ENCODE results near the gene PRAMEF2.
"Not testable (repeated sequence)": the region's sequence is repeated elsewhere in the genome, so short reads cannot be mapped to it uniquely, and the experiment has no call there.

The PRAMEF2 gene

GRCh38 chr1:12856786-12857185, at the start of gene PRAMEF2:
Gene PRAMEF2, plus strand, starts transcription at chr1:12857086. Its CDS starts 1,924 bp downstream, at chr1:12859010.
- in situ Hi-C loops (cut with HindIII; ENCODE audit: low pct_unique_long_range_greater_than_20kb, low sequenced_read_pairs); DNase-seq (ENCODE audit: low read depth in 1 of 2, low spot score in 1 of 2): not testable (repeated sequence)

DNA sequence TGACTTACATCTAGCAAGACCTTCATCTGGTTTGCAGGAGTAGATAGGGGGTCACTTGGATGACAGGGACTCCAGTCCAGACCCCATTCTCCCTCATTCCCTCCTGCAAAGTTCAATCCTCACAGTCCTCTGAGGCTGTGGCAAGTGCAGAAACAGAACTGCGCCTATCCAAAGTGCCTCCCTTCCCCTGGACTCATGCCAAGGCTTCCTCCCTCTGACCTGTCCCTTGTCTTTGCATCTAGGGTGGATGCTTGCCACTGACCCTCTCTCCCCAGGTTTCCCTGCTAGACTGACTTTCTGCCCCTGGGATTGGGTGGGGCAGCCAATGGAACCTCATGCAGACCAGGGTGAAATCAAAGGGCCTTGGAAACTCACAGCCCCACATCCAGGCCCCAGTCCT, 47.0 kb upstream of the PRAMEF2 start:
- no peak for DNase-seq (ENCODE audit: low read depth in 1 of 2, low spot score in 1 of 2)
- TF ChIP-seq JUND (IDR thresholded peaks at IDR 0.05; ENCODE audit: low read depth), result no peak
- in situ Hi-C loops (cut with HindIII; ENCODE audit: low pct_unique_long_range_greater_than_20kb, low sequenced_read_pairs), result no loop called here

DNA sequence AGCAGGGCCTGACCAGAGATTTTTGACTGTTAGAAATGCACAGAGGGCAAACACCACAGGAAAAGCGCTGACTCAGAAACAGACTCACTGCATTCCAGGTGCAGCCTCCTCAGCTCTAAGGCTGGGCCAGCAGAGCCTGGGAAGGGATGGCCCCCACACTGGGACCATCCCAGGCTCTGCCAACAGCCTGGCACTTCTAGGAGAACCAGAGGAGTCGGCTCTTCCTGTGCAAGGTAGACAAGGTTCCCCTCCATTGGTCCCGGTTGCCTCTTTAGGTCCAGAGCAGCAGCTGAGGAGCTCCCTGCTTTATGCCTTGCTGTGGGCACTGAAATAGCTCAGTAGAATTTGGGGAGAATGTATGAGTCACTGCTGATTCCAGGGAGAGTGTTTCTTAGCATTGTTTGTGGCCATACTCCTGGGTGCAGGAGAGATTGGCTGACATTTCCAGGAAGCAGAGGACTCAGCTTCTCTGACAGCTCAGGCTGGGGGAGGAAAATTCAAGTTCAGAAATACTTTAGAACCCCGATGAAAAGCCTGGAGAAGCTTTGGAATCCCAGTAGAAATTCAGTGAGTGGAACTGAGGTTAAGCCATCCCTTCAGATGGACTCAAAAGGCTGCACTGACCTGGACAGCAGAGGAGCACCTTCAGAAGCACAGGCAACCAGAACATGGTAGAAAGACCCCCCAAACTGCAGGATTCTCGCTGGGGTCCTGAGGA, 46.0 kb upstream of the PRAMEF2 start:
- no peak for DNase-seq (ENCODE audit: low read depth in 1 of 2, low spot score in 1 of 2)
- no peak for TF ChIP-seq JUND (IDR thresholded peaks at IDR 0.05; ENCODE audit: low read depth)
- in situ Hi-C loops (cut with HindIII; ENCODE audit: low pct_unique_long_range_greater_than_20kb, low sequenced_read_pairs), result no loop called here

DNA sequence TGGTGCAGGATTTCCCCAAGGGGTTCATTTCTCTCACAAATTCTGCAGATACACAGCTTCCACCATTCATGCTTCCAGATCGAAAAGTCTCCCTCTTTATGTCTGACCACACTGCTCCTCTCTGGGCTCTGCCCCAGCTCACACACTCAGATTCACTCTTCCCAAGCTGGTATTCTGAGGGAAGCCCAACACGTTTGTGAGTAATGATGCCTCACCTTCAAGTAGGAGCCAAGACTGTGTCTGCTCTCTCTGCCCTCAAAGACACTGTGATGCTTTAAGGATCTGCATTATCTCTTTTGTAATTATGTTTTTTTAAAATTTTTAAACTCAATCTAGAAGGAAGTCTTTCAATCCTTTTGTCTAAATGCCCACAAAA, 45.5 kb upstream of the PRAMEF2 start:
- in situ Hi-C loops (cut with HindIII; ENCODE audit: low pct_unique_long_range_greater_than_20kb, low sequenced_read_pairs), result no loop called here
- no peak for DNase-seq (ENCODE audit: low read depth in 1 of 2, low spot score in 1 of 2)
- no peak for TF ChIP-seq JUND (IDR thresholded peaks at IDR 0.05; ENCODE audit: low read depth)

DNA sequence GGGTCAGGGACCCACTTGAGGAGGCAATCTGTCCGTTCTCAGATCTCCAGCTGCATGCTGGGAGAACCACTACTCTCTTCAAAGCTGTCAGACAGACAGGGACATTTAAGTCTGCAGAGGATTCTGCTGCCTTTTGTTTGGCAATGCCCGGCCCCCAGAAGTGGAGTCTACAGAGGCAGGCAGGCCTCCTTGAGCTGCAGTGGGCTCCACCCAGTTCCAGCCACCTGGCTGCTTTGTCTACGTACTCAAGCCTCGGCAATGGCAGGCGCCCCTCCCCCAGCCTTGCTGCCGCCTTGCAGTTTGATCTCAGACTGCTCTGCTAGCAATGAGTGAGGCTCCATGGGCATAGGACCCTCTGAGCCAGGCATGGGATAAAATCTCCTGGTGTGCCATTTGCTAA, 37.8 kb upstream of the PRAMEF2 start:
- in situ Hi-C loops (cut with HindIII; ENCODE audit: low pct_unique_long_range_greater_than_20kb, low sequenced_read_pairs), result not testable (repeated sequence)

DNA sequence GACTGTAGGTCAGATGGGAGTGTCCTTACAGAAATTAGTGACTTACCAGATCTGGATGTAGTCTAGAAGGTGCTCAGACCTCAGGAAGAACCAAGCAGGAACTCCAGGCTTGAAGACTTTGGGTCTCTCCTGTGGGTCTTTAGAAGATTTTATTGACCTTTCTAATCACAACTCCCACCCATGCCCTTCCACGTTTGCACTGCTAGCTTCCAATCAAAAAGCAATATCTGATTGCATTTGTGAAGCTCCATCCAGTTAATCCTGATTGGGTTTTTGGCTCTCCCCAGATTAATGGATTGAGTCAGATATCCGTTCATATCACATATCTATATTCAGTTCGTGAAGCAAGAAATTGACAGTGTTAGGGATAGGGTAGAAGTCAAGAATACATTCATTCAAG, 25.6 kb upstream of the PRAMEF2 start, which contains the start of gene PRAMEF11:
PRAMEF11 (minus strand) TSS at position 101 of the 400 bp plus-strand sequence. CDS start 2,621 bp downstream, outside the sequence.
- DNase-seq (ENCODE audit: low read depth in 1 of 2, low spot score in 1 of 2); in situ Hi-C loops (cut with HindIII; ENCODE audit: low pct_unique_long_range_greater_than_20kb, low sequenced_read_pairs): not testable (repeated sequence)

More for the DNA sequence above, 37.8 kb upstream of the PRAMEF2 start:
- DNase-seq (ENCODE audit: low read depth in 1 of 2, low spot score in 1 of 2), result not testable (repeated sequence)

DNA sequence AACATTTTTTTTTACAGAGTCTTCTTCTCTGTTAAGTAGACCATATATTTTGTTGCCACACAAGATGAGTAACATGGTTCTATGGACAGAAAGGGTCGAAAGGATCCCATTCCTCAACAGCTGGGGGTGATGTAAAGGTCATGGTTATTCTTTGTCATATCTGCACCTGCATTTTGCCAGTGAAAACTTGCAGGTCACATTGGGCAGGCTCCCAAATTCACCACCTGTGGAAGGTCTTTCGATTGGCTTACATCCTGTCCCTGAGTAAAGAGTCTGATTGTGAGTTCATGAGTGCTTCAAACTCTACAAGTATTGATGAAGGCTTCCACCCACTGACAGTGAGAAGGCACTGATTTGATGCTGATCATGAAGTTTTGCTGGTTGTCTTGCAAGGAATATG, 23.6 kb upstream of the PRAMEF2 start:
- DNase-seq (ENCODE audit: low read depth in 1 of 2, low spot score in 1 of 2); in situ Hi-C loops (cut with HindIII; ENCODE audit: low pct_unique_long_range_greater_than_20kb, low sequenced_read_pairs): not testable (repeated sequence)

DNA sequence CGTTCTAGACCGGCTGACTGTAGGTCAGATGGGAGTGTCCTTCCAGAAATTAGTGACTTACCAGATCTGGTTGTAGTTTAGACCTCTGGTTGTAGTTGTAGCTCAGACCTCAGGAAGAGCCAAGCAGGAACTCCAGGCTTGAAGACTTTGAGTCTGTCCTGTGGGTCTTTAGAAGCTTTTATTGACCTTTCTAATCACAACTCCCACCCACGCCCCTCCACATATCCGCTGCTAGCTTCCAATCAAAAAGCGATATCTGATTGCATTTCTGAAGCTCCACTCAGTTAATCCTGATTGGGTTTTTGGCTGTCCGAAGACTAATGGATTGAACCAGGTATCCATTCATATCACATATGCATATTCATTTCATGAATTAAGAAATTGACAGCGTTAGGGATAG, 8.3 kb upstream of the PRAMEF2 start, which contains the start of gene HNRNPCL1:
HNRNPCL1 (minus strand) TSS at position 101 of the 400 bp plus-strand sequence. CDS start 431 bp downstream, outside the sequence.
- in situ Hi-C loops (cut with HindIII; ENCODE audit: low pct_unique_long_range_greater_than_20kb, low sequenced_read_pairs); DNase-seq (ENCODE audit: low read depth in 1 of 2, low spot score in 1 of 2): not testable (repeated sequence)

DNA sequence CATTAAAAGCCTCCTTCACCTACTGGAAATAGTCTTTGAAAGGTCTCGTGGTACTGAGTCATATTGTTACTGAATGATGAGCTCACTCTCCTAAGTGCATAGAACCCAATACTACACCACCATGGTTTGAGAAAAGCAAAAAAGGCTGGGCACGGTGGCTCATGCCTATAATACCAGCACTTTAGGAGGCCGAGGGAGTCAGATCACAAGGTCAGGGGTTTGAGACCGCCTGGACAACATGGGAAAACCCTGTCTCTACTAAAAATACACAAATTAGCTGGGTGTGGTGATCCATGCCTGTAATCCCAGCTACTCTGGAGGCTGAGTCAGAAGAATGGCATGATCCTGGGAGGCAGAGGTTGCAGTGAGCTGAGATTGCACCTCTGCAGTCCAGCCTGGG, 5.1 kb upstream of the PRAMEF2 start:
- TF ChIP-seq JUND (IDR thresholded peaks at IDR 0.05; ENCODE audit: low read depth), result no peak

GRCh38 chr1:12863131-12863880, 6.4 kb downstream of the PRAMEF2 start:
- in situ Hi-C loops (cut with HindIII; ENCODE audit: low pct_unique_long_range_greater_than_20kb, low sequenced_read_pairs); DNase-seq (ENCODE audit: low read depth in 1 of 2, low spot score in 1 of 2): not testable (repeated sequence)

More for the DNA sequence above, 5.1 kb upstream of the PRAMEF2 start:
- DNase-seq (ENCODE audit: low read depth in 1 of 2, low spot score in 1 of 2), result no peak
- in situ Hi-C loops (cut with HindIII; ENCODE audit: low pct_unique_long_range_greater_than_20kb, low sequenced_read_pairs), result no loop called here

GRCh38 chr1:12878453-12878852, 21.6 kb downstream of the PRAMEF2 start:
- in situ Hi-C loops (cut with HindIII; ENCODE audit: low pct_unique_long_range_greater_than_20kb, low sequenced_read_pairs); DNase-seq (ENCODE audit: low read depth in 1 of 2, low spot score in 1 of 2): not testable (repeated sequence)

GRCh38 chr1:12886101-12886500, 29.2 kb downstream of the PRAMEF2 start, which contains the start of gene PRAMEF4:
Gene PRAMEF4, minus strand, starts transcription at chr1:12886201. Its CDS starts 2,807 bp downstream, at chr1:12883394.
- in situ Hi-C loops (cut with HindIII; ENCODE audit: low pct_unique_long_range_greater_than_20kb, low sequenced_read_pairs); DNase-seq (ENCODE audit: low read depth in 1 of 2, low spot score in 1 of 2): not testable (repeated sequence)

GRCh38 chr1:12898170-12898569, 41.3 kb downstream of the PRAMEF2 start, which contains the start of gene PRAMEF10:
Gene PRAMEF10, minus strand, starts transcription at chr1:12898270. Its CDS starts 2,423 bp downstream, at chr1:12895847.
- not testable (repeated sequence) for DNase-seq (ENCODE audit: low read depth in 1 of 2, low spot score in 1 of 2)

GRCh38 chr1:12899186-12899585, 42.3 kb downstream of the PRAMEF2 start:
- DNase-seq (ENCODE audit: low read depth in 1 of 2, low spot score in 1 of 2); in situ Hi-C loops (cut with HindIII; ENCODE audit: low pct_unique_long_range_greater_than_20kb, low sequenced_read_pairs): not testable (repeated sequence)

More at GRCh38 chr1:12898170-12898569, 41.3 kb downstream of the PRAMEF2 start, which contains the start of gene PRAMEF10:
- in situ Hi-C loops (cut with HindIII; ENCODE audit: low pct_unique_long_range_greater_than_20kb, low sequenced_read_pairs), result not testable (repeated sequence)

GRCh38 chr1:12903793-12904572, 47.1 kb downstream of the PRAMEF2 start:
- in situ Hi-C loops (cut with HindIII; ENCODE audit: low pct_unique_long_range_greater_than_20kb, low sequenced_read_pairs); DNase-seq (ENCODE audit: low read depth in 1 of 2, low spot score in 1 of 2): not testable (repeated sequence)
